H1 (cell line): ENCODE data around the gene CPHXL2. TPM values are rescaled to one million over a fixed set of nuclear protein-coding genes. Genes with fewer than 3 reads are reported as not detected.

Experiments
- CTCF ChIA-PET: fragments of 300-600 bp; sonication (Branson Sonifier 250); formaldehyde crosslinking; loops from one replicate; lab custom pipeline; 2021; ENCODE audit not compliant: partially characterized antibody; lab: Charles Lee
- POLR2A ChIA-PET: fragments of 300-600 bp; sonication (Branson Sonifier 250); formaldehyde crosslinking; loops from one replicate; lab custom pipeline; 2021; ENCODE audit warnings: inconsistent platforms; ENCODE audit not compliant: partially characterized antibody; lab: Charles Lee
- DNase-seq, 2 experiments: peaks; one replicate each; pipeline versions ENCODE4 v3.0.0 to v3.0.0-alpha.2; 2010 to 2022; ENCODE audit warnings: low spot score in 2 of 2, low read depth in 1 of 2, mixed read lengths in 1 of 2
- FAIRE-seq: peaks from 2 replicates; lab custom pipeline; 2011; peaks lifted over from hg19 to GRCh38; lab: Jason Lieb, UNC
- H2AFZ ChIP-seq: 2 replicates; pipeline ENCODE4 v1.8.1; 2012; ENCODE audit warnings: low read length, inconsistent platforms
- H2AK5ac ChIP-seq: 2 replicates; pipeline ENCODE4 v1.6.1; 2013; ENCODE audit warnings: low read depth, low read length
- H2BK120ac ChIP-seq: replicated peaks from 2 replicates; pipeline ENCODE3; 2013; ENCODE audit warnings: low read depth, low read length, inconsistent platforms
- H2BK12ac ChIP-seq: 2 replicates; pipeline ENCODE4 v1.6.1; 2013; ENCODE audit warnings: low read depth, low read length
- H2BK15ac ChIP-seq: 2 replicates; pipeline ENCODE4 v1.6.1; 2013; ENCODE audit warnings: low read length
- H2BK20ac ChIP-seq: 2 replicates; pipeline ENCODE4 v1.6.1; 2013; ENCODE audit warnings: low read length
- H2BK5ac ChIP-seq: 2 replicates; pipeline ENCODE4 v1.6.1; 2013; ENCODE audit warnings: low read depth, low read length
- H3K14ac ChIP-seq: 2 replicates; pipeline ENCODE4 v1.6.1; 2013; ENCODE audit warnings: inconsistent platforms; ENCODE audit not compliant: insufficient read length
- H3K18ac ChIP-seq: 2 replicates; pipeline ENCODE4 v1.6.1; 2013; ENCODE audit warnings: low read length; ENCODE audit errors: extremely low read depth
- H3K23ac ChIP-seq: 2 replicates; pipeline ENCODE4 v1.6.1; 2013; ENCODE audit warnings: inconsistent platforms; ENCODE audit not compliant: insufficient read length
- H3K23me2 ChIP-seq: 2 replicates; pipeline ENCODE4 v1.6.1; 2013; ENCODE audit warnings: low read depth, low read length
- H3K27ac ChIP-seq: 2 replicates; pipeline ENCODE4 v1.6.1; 2011; ENCODE audit warnings: low read depth, low read length, inconsistent platforms
- H3K27me3 ChIP-seq, 4 experiments: replicated peaks in 1 of 4; 1 replicate in 1 of 4; 2 replicates in 3 of 4; pipeline versions ENCODE4 v1.6.1 to v1.8.1; 2011 to 2013; ENCODE audit warnings: low read length in 3 of 4, mild to moderate bottlenecking in 3 of 4, inconsistent platforms in 2 of 4, mixed read lengths in 2 of 4, moderate library complexity in 1 of 4; ENCODE audit not compliant: control insufficient read depth in 3 of 4, insufficient read depth in 3 of 4; ENCODE audit errors: extremely low read depth in 1 of 4
- H3K36me3 ChIP-seq, 4 experiments: 2 replicates each; pipeline versions ENCODE4 v1.6.1 to v1.8.1; 2011 to 2013; ENCODE audit warnings: mild to moderate bottlenecking in 4 of 4, low read length in 3 of 4, moderate library complexity in 2 of 4, control low read depth in 1 of 4, inconsistent platforms in 1 of 4; ENCODE audit not compliant: insufficient read depth in 4 of 4, control insufficient read depth in 2 of 4
- H3K4ac ChIP-seq: replicated peaks from 2 replicates; pipeline ENCODE3; 2013; ENCODE audit warnings: low read length, low read depth, mixed read lengths, inconsistent platforms; ENCODE audit not compliant: insufficient read length
- H3K4me1 ChIP-seq, 4 experiments: replicated peaks in 1 of 4; 1 replicate in 1 of 4; 2 replicates in 3 of 4; pipeline versions ENCODE4 v1.6.1 to v1.8.1; 2011 to 2013; ENCODE audit warnings: low read length in 3 of 4, inconsistent platforms in 2 of 4, mixed read lengths in 1 of 4; ENCODE audit not compliant: insufficient read depth in 4 of 4, control insufficient read depth in 3 of 4
- H3K4me2 ChIP-seq, 2 experiments: 2 replicates each; pipeline versions ENCODE4 v1.6.1 to v1.8.1; 2011 to 2013; ENCODE audit warnings: low read depth in 2 of 2, low read length in 2 of 2, control low read depth in 1 of 2, inconsistent platforms in 1 of 2, mild to moderate bottlenecking in 1 of 2; ENCODE audit not compliant: insufficient read depth in 1 of 2
- H3K4me3 ChIP-seq, 4 experiments: fragments of 200-600, 300-600 bp in 1 of 4; sonication (generic), shearing (Covaris generic), sonication (Bioruptor Twin) in 1 of 4; 2 replicates each; pipeline versions ENCODE4 v1.5.1 to v1.8.1; 2011 to 2016; ENCODE audit warnings: low read length in 4 of 4, low read depth in 3 of 4, control low read depth in 2 of 4, inconsistent platforms in 2 of 4, mild to moderate bottlenecking in 2 of 4, mixed read lengths in 1 of 4, moderate library complexity in 1 of 4; ENCODE audit not compliant: insufficient read depth in 2 of 4; ENCODE audit errors: extremely low read depth in 1 of 4
- H3K56ac ChIP-seq: replicated peaks from 2 replicates; pipeline ENCODE3; 2013; ENCODE audit warnings: low read depth, mild to moderate bottlenecking, mixed read lengths, low read length, inconsistent platforms; ENCODE audit not compliant: insufficient read length
- H3K79me1 ChIP-seq: 2 replicates; pipeline ENCODE4 v1.6.1; 2013; ENCODE audit warnings: low read depth, low read length, control low read depth
- H3K79me2 ChIP-seq, 2 experiments: 2 replicates each; pipeline versions ENCODE4 v1.6.1 to v1.8.1; 2012 to 2013; ENCODE audit warnings: low read length in 2 of 2, mild to moderate bottlenecking in 2 of 2, inconsistent platforms in 1 of 2; ENCODE audit not compliant: insufficient read depth in 2 of 2, control insufficient read depth in 1 of 2
- H3K9ac ChIP-seq, 4 experiments: replicated peaks in 1 of 4; 1 replicate in 1 of 4; 2 replicates in 3 of 4; pipeline versions ENCODE4 v1.6.1 to v1.8.1; 2011 to 2013; ENCODE audit warnings: low read depth in 3 of 4, low read length in 3 of 4, control low read depth in 2 of 4, mild to moderate bottlenecking in 2 of 4, moderate library complexity in 2 of 4, inconsistent platforms in 1 of 4; ENCODE audit errors: extremely low read depth in 1 of 4
- H3K9me3 ChIP-seq, 2 experiments: 2 replicates each; pipeline versions ENCODE4 v1.6.1 to v1.8.1; 2012 to 2013; ENCODE audit warnings: mild to moderate bottlenecking in 2 of 2, moderate library complexity in 2 of 2, control low read depth in 1 of 2, inconsistent platforms in 1 of 2, low read depth in 1 of 2, low read length in 1 of 2, mixed read lengths in 1 of 2; ENCODE audit not compliant: insufficient read depth in 2 of 2
- H4K20me1 ChIP-seq, 2 experiments: replicated peaks in 1 of 2; 2 replicates each; pipeline versions ENCODE3 to v1.8.1; 2011 to 2013; ENCODE audit warnings: inconsistent platforms in 2 of 2, low read length in 2 of 2, mild to moderate bottlenecking in 1 of 2; ENCODE audit not compliant: insufficient read depth in 2 of 2, control insufficient read depth in 1 of 2
- H4K5ac ChIP-seq: 2 replicates; pipeline ENCODE4 v1.6.1; 2013; ENCODE audit warnings: low read length, low read depth, mixed read lengths, inconsistent platforms; ENCODE audit not compliant: insufficient read length
- H4K8ac ChIP-seq: 2 replicates; pipeline ENCODE4 v1.8.0; 2013; ENCODE audit warnings: mild to moderate bottlenecking, moderate library complexity, low read length, inconsistent platforms; ENCODE audit not compliant: insufficient read depth; ENCODE audit errors: extremely low read depth
- H4K91ac ChIP-seq: replicated peaks from 2 replicates; pipeline ENCODE3; 2013; ENCODE audit warnings: low read length, mixed read lengths, inconsistent platforms; ENCODE audit not compliant: insufficient read length
- CBX5 ChIP-seq: fragments of 300-800, 300-1000 bp; sonication (generic); IDR thresholded peaks from 2 replicates; pipeline ENCODE4 v1.7.1; 2016; ENCODE audit warnings: antibody characterized with exemption, low read length, low read depth
- CEBPB ChIP-seq: IDR thresholded peaks from 2 replicates; pipeline ENCODE4 v1.6.1; 2012; ENCODE audit warnings: low read depth, low read length
- EGR1 ChIP-seq: IDR thresholded peaks from 2 replicates; pipeline ENCODE4 v1.6.1; 2011; ENCODE audit warnings: low read depth, low read length, borderline replicate concordance
- JUN ChIP-seq: IDR thresholded peaks from 2 replicates; pipeline ENCODE4 v1.6.1; 2011; ENCODE audit warnings: low read depth, mild to moderate bottlenecking, improper control_type of control experiment, low read length
- RNF2 ChIP-seq: fragments of 200-900, 300-1000 bp; sonication (generic); IDR thresholded peaks from 2 replicates; pipeline ENCODE4 v1.7.1; 2016; ENCODE audit warnings: borderline replicate concordance, low read depth, mild to moderate bottlenecking, antibody characterized with exemption, low read length; ENCODE audit not compliant: poor library complexity, severe bottlenecking; ENCODE audit errors: missing control alignments
- SAP30 ChIP-seq: fragments of 300-600 bp; sonication (generic); IDR thresholded peaks from 2 replicates; pipeline ENCODE4 v1.7.1; 2012; ENCODE audit warnings: low read length, moderate library complexity, mild to moderate bottlenecking, inconsistent platforms; ENCODE audit not compliant: insufficient read depth, insufficient replicate concordance
- SIN3A ChIP-seq, 2 experiments: IDR thresholded peaks in 1 of 2; conservative IDR thresholded peaks in 1 of 2; 2 replicates each; pipeline ENCODE4 v1.6.1; 2011 to 2012; ENCODE audit warnings: low read length in 2 of 2, improper control_type of control experiment in 1 of 2, low read depth in 1 of 2, mild to moderate bottlenecking in 1 of 2
- SP1 ChIP-seq: IDR thresholded peaks from 2 replicates; pipeline ENCODE4 v1.6.1; 2011; ENCODE audit warnings: low read depth, low read length
- SRF ChIP-seq: IDR thresholded peaks from 2 replicates; pipeline ENCODE4 v1.6.1; 2011; ENCODE audit warnings: mild to moderate bottlenecking, low read depth, low read length, moderate library complexity
- TCF12 ChIP-seq: IDR thresholded peaks from 2 replicates; pipeline ENCODE4 v1.6.1; 2011; ENCODE audit warnings: low read depth, mild to moderate bottlenecking, low read length
- TEAD4 ChIP-seq: IDR thresholded peaks from 2 replicates; pipeline ENCODE4 v1.6.1; 2012; ENCODE audit warnings: low read depth, low read length, inconsistent platforms, mixed read lengths
- WGBS, 2 experiments: shearing (Covaris generic) in 1 of 2; methylation state at CpG; one replicate each; pipeline versions ENCODE4 v1.1.6 to v1.1.7; 2013 to 2015; ENCODE audit warnings: low lambda C conversion rate in 2 of 2, mixed read lengths in 2 of 2, inconsistent platforms in 1 of 2, low coverage in 1 of 2, missing lambda C conversion rate in 1 of 2; ENCODE audit not compliant: insufficient replicate concordance in 2 of 2, insufficient coverage in 1 of 2, insufficient read length in 1 of 2; ENCODE audit errors: extremely low coverage in 1 of 2, missing lambda C conversion rate in 1 of 2; 5-methylcytosine and 5-hydroxymethylcytosine counted together
- polyA plus RNA-seq, 7 experiments: library from polyadenylated mRNA; depleted of rRNA in 3 of 7; stranded (reverse) in 5 of 7; unstranded in 2 of 7; fragments of >200 nt in 5 of 7; fragments of 200-250 nt in 2 of 7; gene quantifications; 1 replicate in 5 of 7; 2 replicates in 1 of 7; 4 replicates in 1 of 7; pipeline versions ENCODE4 v1.2.1 to v1.2.3, GENCODE V29; 2011 to 2013; ENCODE audit warnings: missing spikeins in 2 of 7, mixed read lengths in 2 of 7
- total RNA-seq: library from RNA; stranded (reverse); fragmentation: NEBNext Ultra II Directional; extraction: Animal tissue kit (Norgen Biotek cat#: 25700); gene quantifications from 2 replicates; pipeline ENCODE4 v1.2.1, GENCODE V29; 2021

The CPHXL2 gene
- total and polyA plus RNA-seq, 2 of the 8 experiments (the other 6 are each of a cell fraction or from before 2014, with no cell fraction given) = not detected

GRCh38 chr16:75628351-75628750, 48.5 kb downstream of the CPHXL2 start:
- H2BK120ac ChIP-seq = no peak overlapping the region
- no peak overlapping the region for H3K4me2 ChIP-seq
- ChIA-PET CTCF (no interaction called here), POLR2A (no interaction called here)
- 97% methylated on average over 4 of the region's 4 CpGs; no CpG with 5 or more reads in 1 of the 2 experiments for WGBS, 2 experiments
- DNase-seq = no peak
- H3K23ac ChIP-seq = no peak overlapping the region
- H3K9ac ChIP-seq = no peak overlapping the region
- peaks cover 44 to 76% (median 64%) of the 10 kb centered on the region in 4 experiments for H3K36me3 ChIP-seq
- no peak overlapping the region for H3K27ac ChIP-seq
- no peaks in the 10 kb centered on the region for H3K79me2 ChIP-seq
- no peaks in the 10 kb centered on the region for H3K9me3 ChIP-seq
- H3K79me1 ChIP-seq = no peaks in the 10 kb centered on the region
- no peak overlapping the region for H2BK12ac ChIP-seq
- no peak overlapping the region for H4K5ac ChIP-seq
- H4K20me1 ChIP-seq = peaks cover 0 to 5% of the 10 kb centered on the region in 2 experiments
- H2AK5ac ChIP-seq = no peak overlapping the region
- no peak overlapping the region for H3K4ac ChIP-seq
- no peak overlapping the region for H2BK5ac ChIP-seq
- TF ChIP-seq CEBPB (no peak), SAP30 (no peak), JUN (no peak), SIN3A (conservative IDR thresholded peaks at IDR 0.05 in 1 of 2, IDR thresholded peaks at IDR 0.05 in 1 of 2; ENCODE audit: low read depth in 1 of 2, low read length in 2 of 2) (no peak), TCF12 (no peak), SP1 (no peak), TEAD4 (no peak), RNF2 (no peak), EGR1 (no peak), SRF (no peak), CBX5 (no peak)
- TF ChIP-seq, all 59 proteins: peak for 0
- H3K27me3 ChIP-seq = no peaks in the 10 kb centered on the region
- no peak overlapping the region for H3K56ac ChIP-seq
- no peaks in the 10 kb centered on the region; the same call in 1 of the 2 replicates for H3K23me2 ChIP-seq
- no peak overlapping the region for H4K91ac ChIP-seq
- H3K4me3 ChIP-seq = no peak overlapping the region
- no peak for FAIRE-seq
- no peak overlapping the region for H2BK20ac ChIP-seq
- H2BK15ac ChIP-seq = no peak overlapping the region
- no peak overlapping the region for H3K14ac ChIP-seq
- no peaks in the 10 kb centered on the region for H3K4me1 ChIP-seq
- no peak overlapping the region for H3K18ac ChIP-seq
- no peak overlapping the region for H2AFZ ChIP-seq
- H4K8ac ChIP-seq = no peak overlapping the region
